H1 (cell line): ENCODE data around the gene TCAP. TPM values are rescaled to one million over a fixed set of nuclear protein-coding genes. Genes with fewer than 3 reads are reported as not detected.

Source experiments
- CTCF ChIA-PET: fragments of 300-600 bp; sonication (Branson Sonifier 250); formaldehyde crosslinking; loops from one replicate; lab custom pipeline; 2021; ENCODE audit not compliant: partially characterized antibody; lab: Charles Lee
- POLR2A ChIA-PET: fragments of 300-600 bp; sonication (Branson Sonifier 250); formaldehyde crosslinking; loops from one replicate; lab custom pipeline; 2021; ENCODE audit warnings: inconsistent platforms; ENCODE audit not compliant: partially characterized antibody; lab: Charles Lee
- DNase-seq, 2 experiments: peaks; one replicate each; pipeline versions ENCODE4 v3.0.0 to v3.0.0-alpha.2; 2010 to 2022; ENCODE audit warnings: low spot score in 2 of 2, low read depth in 1 of 2, mixed read lengths in 1 of 2
- FAIRE-seq: peaks from 2 replicates; lab custom pipeline; 2011; peaks lifted over from hg19 to GRCh38; lab: Jason Lieb, UNC
- H2AFZ ChIP-seq: 2 replicates; pipeline ENCODE4 v1.8.1; 2012; ENCODE audit warnings: low read length, inconsistent platforms
- H2AK5ac ChIP-seq: 2 replicates; pipeline ENCODE4 v1.6.1; 2013; ENCODE audit warnings: low read depth, low read length
- H2BK120ac ChIP-seq: replicated peaks from 2 replicates; pipeline ENCODE3; 2013; ENCODE audit warnings: low read depth, low read length, inconsistent platforms
- H2BK12ac ChIP-seq: 2 replicates; pipeline ENCODE4 v1.6.1; 2013; ENCODE audit warnings: low read depth, low read length
- H2BK15ac ChIP-seq: 2 replicates; pipeline ENCODE4 v1.6.1; 2013; ENCODE audit warnings: low read length
- H2BK20ac ChIP-seq: 2 replicates; pipeline ENCODE4 v1.6.1; 2013; ENCODE audit warnings: low read length
- H2BK5ac ChIP-seq: 2 replicates; pipeline ENCODE4 v1.6.1; 2013; ENCODE audit warnings: low read depth, low read length
- H3K14ac ChIP-seq: 2 replicates; pipeline ENCODE4 v1.6.1; 2013; ENCODE audit warnings: inconsistent platforms; ENCODE audit not compliant: insufficient read length
- H3K18ac ChIP-seq: 2 replicates; pipeline ENCODE4 v1.6.1; 2013; ENCODE audit warnings: low read length; ENCODE audit errors: extremely low read depth
- H3K23ac ChIP-seq: 2 replicates; pipeline ENCODE4 v1.6.1; 2013; ENCODE audit warnings: inconsistent platforms; ENCODE audit not compliant: insufficient read length
- H3K23me2 ChIP-seq: 2 replicates; pipeline ENCODE4 v1.6.1; 2013; ENCODE audit warnings: low read depth, low read length
- H3K27ac ChIP-seq: 2 replicates; pipeline ENCODE4 v1.6.1; 2011; ENCODE audit warnings: low read depth, low read length, inconsistent platforms
- H3K27me3 ChIP-seq, 4 experiments: replicated peaks in 1 of 4; 1 replicate in 1 of 4; 2 replicates in 3 of 4; pipeline versions ENCODE4 v1.6.1 to v1.8.1; 2011 to 2013; ENCODE audit warnings: low read length in 3 of 4, mild to moderate bottlenecking in 3 of 4, inconsistent platforms in 2 of 4, mixed read lengths in 2 of 4, moderate library complexity in 1 of 4; ENCODE audit not compliant: control insufficient read depth in 3 of 4, insufficient read depth in 3 of 4; ENCODE audit errors: extremely low read depth in 1 of 4
- H3K36me3 ChIP-seq, 4 experiments: 2 replicates each; pipeline versions ENCODE4 v1.6.1 to v1.8.1; 2011 to 2013; ENCODE audit warnings: mild to moderate bottlenecking in 4 of 4, low read length in 3 of 4, moderate library complexity in 2 of 4, control low read depth in 1 of 4, inconsistent platforms in 1 of 4; ENCODE audit not compliant: insufficient read depth in 4 of 4, control insufficient read depth in 2 of 4
- H3K4ac ChIP-seq: replicated peaks from 2 replicates; pipeline ENCODE3; 2013; ENCODE audit warnings: low read length, low read depth, mixed read lengths, inconsistent platforms; ENCODE audit not compliant: insufficient read length
- H3K4me1 ChIP-seq, 4 experiments: replicated peaks in 1 of 4; 1 replicate in 1 of 4; 2 replicates in 3 of 4; pipeline versions ENCODE4 v1.6.1 to v1.8.1; 2011 to 2013; ENCODE audit warnings: low read length in 3 of 4, inconsistent platforms in 2 of 4, mixed read lengths in 1 of 4; ENCODE audit not compliant: insufficient read depth in 4 of 4, control insufficient read depth in 3 of 4
- H3K4me2 ChIP-seq, 2 experiments: 2 replicates each; pipeline versions ENCODE4 v1.6.1 to v1.8.1; 2011 to 2013; ENCODE audit warnings: low read depth in 2 of 2, low read length in 2 of 2, control low read depth in 1 of 2, inconsistent platforms in 1 of 2, mild to moderate bottlenecking in 1 of 2; ENCODE audit not compliant: insufficient read depth in 1 of 2
- H3K4me3 ChIP-seq, 4 experiments: fragments of 200-600, 300-600 bp in 1 of 4; sonication (generic), shearing (Covaris generic), sonication (Bioruptor Twin) in 1 of 4; 2 replicates each; pipeline versions ENCODE4 v1.5.1 to v1.8.1; 2011 to 2016; ENCODE audit warnings: low read length in 4 of 4, low read depth in 3 of 4, control low read depth in 2 of 4, inconsistent platforms in 2 of 4, mild to moderate bottlenecking in 2 of 4, mixed read lengths in 1 of 4, moderate library complexity in 1 of 4; ENCODE audit not compliant: insufficient read depth in 2 of 4; ENCODE audit errors: extremely low read depth in 1 of 4
- H3K56ac ChIP-seq: replicated peaks from 2 replicates; pipeline ENCODE3; 2013; ENCODE audit warnings: low read depth, mild to moderate bottlenecking, mixed read lengths, low read length, inconsistent platforms; ENCODE audit not compliant: insufficient read length
- H3K79me1 ChIP-seq: 2 replicates; pipeline ENCODE4 v1.6.1; 2013; ENCODE audit warnings: low read depth, low read length, control low read depth
- H3K79me2 ChIP-seq, 2 experiments: 2 replicates each; pipeline versions ENCODE4 v1.6.1 to v1.8.1; 2012 to 2013; ENCODE audit warnings: low read length in 2 of 2, mild to moderate bottlenecking in 2 of 2, inconsistent platforms in 1 of 2; ENCODE audit not compliant: insufficient read depth in 2 of 2, control insufficient read depth in 1 of 2
- H3K9ac ChIP-seq, 4 experiments: replicated peaks in 1 of 4; 1 replicate in 1 of 4; 2 replicates in 3 of 4; pipeline versions ENCODE4 v1.6.1 to v1.8.1; 2011 to 2013; ENCODE audit warnings: low read depth in 3 of 4, low read length in 3 of 4, control low read depth in 2 of 4, mild to moderate bottlenecking in 2 of 4, moderate library complexity in 2 of 4, inconsistent platforms in 1 of 4; ENCODE audit errors: extremely low read depth in 1 of 4
- H3K9me3 ChIP-seq, 2 experiments: 2 replicates each; pipeline versions ENCODE4 v1.6.1 to v1.8.1; 2012 to 2013; ENCODE audit warnings: mild to moderate bottlenecking in 2 of 2, moderate library complexity in 2 of 2, control low read depth in 1 of 2, inconsistent platforms in 1 of 2, low read depth in 1 of 2, low read length in 1 of 2, mixed read lengths in 1 of 2; ENCODE audit not compliant: insufficient read depth in 2 of 2
- H4K20me1 ChIP-seq, 2 experiments: replicated peaks in 1 of 2; 2 replicates each; pipeline versions ENCODE3 to v1.8.1; 2011 to 2013; ENCODE audit warnings: inconsistent platforms in 2 of 2, low read length in 2 of 2, mild to moderate bottlenecking in 1 of 2; ENCODE audit not compliant: insufficient read depth in 2 of 2, control insufficient read depth in 1 of 2
- H4K5ac ChIP-seq: 2 replicates; pipeline ENCODE4 v1.6.1; 2013; ENCODE audit warnings: low read length, low read depth, mixed read lengths, inconsistent platforms; ENCODE audit not compliant: insufficient read length
- H4K8ac ChIP-seq: 2 replicates; pipeline ENCODE4 v1.8.0; 2013; ENCODE audit warnings: mild to moderate bottlenecking, moderate library complexity, low read length, inconsistent platforms; ENCODE audit not compliant: insufficient read depth; ENCODE audit errors: extremely low read depth
- H4K91ac ChIP-seq: replicated peaks from 2 replicates; pipeline ENCODE3; 2013; ENCODE audit warnings: low read length, mixed read lengths, inconsistent platforms; ENCODE audit not compliant: insufficient read length
- CEBPB ChIP-seq: IDR thresholded peaks from 2 replicates; pipeline ENCODE4 v1.6.1; 2012; ENCODE audit warnings: low read depth, low read length
- TAF7 ChIP-seq: optimal IDR thresholded peaks from 2 replicates; pipeline ENCODE3; 2011; ENCODE audit warnings: low read depth, mild to moderate bottlenecking, inconsistent platforms, low read length, moderate library complexity, borderline replicate concordance
- WGBS, 2 experiments: shearing (Covaris generic) in 1 of 2; methylation state at CpG; one replicate each; pipeline versions ENCODE4 v1.1.6 to v1.1.7; 2013 to 2015; ENCODE audit warnings: low lambda C conversion rate in 2 of 2, mixed read lengths in 2 of 2, inconsistent platforms in 1 of 2, low coverage in 1 of 2, missing lambda C conversion rate in 1 of 2; ENCODE audit not compliant: insufficient replicate concordance in 2 of 2, insufficient coverage in 1 of 2, insufficient read length in 1 of 2; ENCODE audit errors: extremely low coverage in 1 of 2, missing lambda C conversion rate in 1 of 2; 5-methylcytosine and 5-hydroxymethylcytosine counted together
- polyA plus RNA-seq, 7 experiments: library from polyadenylated mRNA; depleted of rRNA in 3 of 7; stranded (reverse) in 5 of 7; unstranded in 2 of 7; fragments of >200 nt in 5 of 7; fragments of 200-250 nt in 2 of 7; gene quantifications; 1 replicate in 5 of 7; 2 replicates in 1 of 7; 4 replicates in 1 of 7; pipeline versions ENCODE4 v1.2.1 to v1.2.3, GENCODE V29; 2011 to 2013; ENCODE audit warnings: missing spikeins in 2 of 7, mixed read lengths in 2 of 7
- total RNA-seq: library from RNA; stranded (reverse); fragmentation: NEBNext Ultra II Directional; extraction: Animal tissue kit (Norgen Biotek cat#: 25700); gene quantifications from 2 replicates; pipeline ENCODE4 v1.2.1, GENCODE V29; 2021

The TCAP gene
- total and polyA plus RNA-seq, 2 of the 8 experiments (the other 6 are each of a cell fraction or from before 2014, with no cell fraction given) = 0.82 to 1.4 TPM

DNA sequence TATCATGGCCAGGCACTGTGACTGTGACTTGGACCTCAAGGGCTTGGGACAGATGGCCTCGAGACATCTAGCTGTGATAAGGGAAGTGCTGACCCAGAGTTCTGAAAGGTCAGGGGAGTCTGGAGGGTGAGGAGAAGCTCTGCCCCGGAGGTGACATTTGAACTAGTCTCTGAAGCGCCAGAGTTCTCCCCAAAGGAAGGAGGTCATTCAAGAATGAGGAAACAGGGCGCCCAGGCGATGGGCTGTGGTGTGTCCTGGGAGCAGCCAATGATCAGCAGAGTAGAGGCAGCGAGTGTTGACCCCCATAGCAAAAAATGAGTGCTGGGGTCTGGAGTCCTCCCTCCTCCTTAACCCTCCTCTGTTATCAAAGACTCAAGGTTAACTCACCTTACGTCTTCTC lies 23.3 kb upstream of the TCAP start:
- H3K27me3 ChIP-seq = 0 out of 7 replicates have a peak, but pooled peaks cover 0 to 3% (median 0%) of the 10 kb centered on the region in 4 experiments
- no peak overlapping the region for H3K14ac ChIP-seq
- no peaks in the 10 kb centered on the region for H3K36me3 ChIP-seq
- H3K23ac ChIP-seq = no peak overlapping the region
- no peak overlapping the region for H4K91ac ChIP-seq
- no peak overlapping the region for H2BK12ac ChIP-seq
- H3K27ac ChIP-seq = no peak overlapping the region
- H3K4ac ChIP-seq = no peak overlapping the region
- H2BK5ac ChIP-seq = no peak overlapping the region
- H3K56ac ChIP-seq = no peak overlapping the region
- H3K23me2 ChIP-seq = peaks cover 8% of the 10 kb centered on the region
- 0 out of 2 replicates have a peak overlapping the region, but pooled peaks have one; percentile 61 for H2BK15ac ChIP-seq
- no peak overlapping the region for H2BK120ac ChIP-seq
- no peak overlapping the region for H3K4me3 ChIP-seq
- DNase-seq = no peak
- 83% methylated on average over 7 of the region's 7 CpGs; no CpG with 5 or more reads in 1 of the 2 experiments for WGBS, 2 experiments
- no peak for FAIRE-seq
- no peaks in the 10 kb centered on the region for H3K9me3 ChIP-seq
- POLR2A ChIA-PET = interaction anchor here (0.7 to 7.7 kb wide), 6 partner anchors 9 to 55 kb away, joined by 3 to 39 read pairs (median 3); no protein-coding TSS in a partner anchor
- CTCF ChIA-PET = interaction anchor here (0.6 to 49.2 kb wide), 5 partner anchors 10 to 134 kb away, joined by 3 to 1885 read pairs (median 133); partner anchors contain the start of genes ERBB2, PGAP3, PNMT and PPP1R1B
- no peak overlapping the region for H4K8ac ChIP-seq
- no peak overlapping the region for H3K18ac ChIP-seq
- no peak overlapping the region for H3K4me2 ChIP-seq
- no peak overlapping the region for H2AK5ac ChIP-seq
- peaks cover 3 to 29% of the 10 kb centered on the region in 2 experiments for H4K20me1 ChIP-seq
- H3K4me1 ChIP-seq = peaks cover 7 to 21% (median 15%) of the 10 kb centered on the region in 4 experiments
- H4K5ac ChIP-seq = no peak overlapping the region
- no peak overlapping the region for H3K9ac ChIP-seq
- H2BK20ac ChIP-seq = no peak overlapping the region
- peaks cover 43% of the 10 kb centered on the region for H3K79me1 ChIP-seq
- no peak overlapping the region for H2AFZ ChIP-seq
- peaks cover 8 to 74% of the 10 kb centered on the region in 2 experiments for H3K79me2 ChIP-seq
- TF ChIP-seq CEBPB (no peak), TAF7 (no peak)
